Subcutaneous adipose tissue (tissue), 4 donors: ENCODE results near the gene CDK19. TPM values are rescaled to one million over a fixed set of nuclear protein-coding genes. Genes with fewer than 3 reads are reported as not detected.

Experiments used
- total RNA-seq, 4 donors: library from RNA; depleted of rRNA; stranded (reverse); fragments of >200 nt; gene quantifications; one replicate each; pipeline ENCODE4 v1.1.0, GENCODE V29; 2016
- TF ChIP-seq, protein P1 (sequence below): fragments of 450-650 bp; IDR thresholded peaks from one replicate; pipeline ENCODE4 v1.5.1; 2016; ENCODE audit warnings: low read depth, mild to moderate bottlenecking, control low read depth, antibody characterized with exemption, moderate library complexity

The CDK19 gene
- total RNA-seq, 4 donors from 2014 or later = 14.1 to 20.1 (median 16.2) TPM

- TF ChIP-seq, protein P1, sequence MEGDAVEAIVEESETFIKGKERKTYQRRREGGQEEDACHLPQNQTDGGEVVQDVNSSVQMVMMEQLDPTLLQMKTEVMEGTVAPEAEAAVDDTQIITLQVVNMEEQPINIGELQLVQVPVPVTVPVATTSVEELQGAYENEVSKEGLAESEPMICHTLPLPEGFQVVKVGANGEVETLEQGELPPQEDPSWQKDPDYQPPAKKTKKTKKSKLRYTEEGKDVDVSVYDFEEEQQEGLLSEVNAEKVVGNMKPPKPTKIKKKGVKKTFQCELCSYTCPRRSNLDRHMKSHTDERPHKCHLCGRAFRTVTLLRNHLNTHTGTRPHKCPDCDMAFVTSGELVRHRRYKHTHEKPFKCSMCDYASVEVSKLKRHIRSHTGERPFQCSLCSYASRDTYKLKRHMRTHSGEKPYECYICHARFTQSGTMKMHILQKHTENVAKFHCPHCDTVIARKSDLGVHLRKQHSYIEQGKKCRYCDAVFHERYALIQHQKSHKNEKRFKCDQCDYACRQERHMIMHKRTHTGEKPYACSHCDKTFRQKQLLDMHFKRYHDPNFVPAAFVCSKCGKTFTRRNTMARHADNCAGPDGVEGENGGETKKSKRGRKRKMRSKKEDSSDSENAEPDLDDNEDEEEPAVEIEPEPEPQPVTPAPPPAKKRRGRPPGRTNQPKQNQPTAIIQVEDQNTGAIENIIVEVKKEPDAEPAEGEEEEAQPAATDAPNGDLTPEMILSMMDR = no peak
Measured at GRCh38 chr6:110664933-110665332, 150.3 kb downstream of the CDK19 start.

DNA sequence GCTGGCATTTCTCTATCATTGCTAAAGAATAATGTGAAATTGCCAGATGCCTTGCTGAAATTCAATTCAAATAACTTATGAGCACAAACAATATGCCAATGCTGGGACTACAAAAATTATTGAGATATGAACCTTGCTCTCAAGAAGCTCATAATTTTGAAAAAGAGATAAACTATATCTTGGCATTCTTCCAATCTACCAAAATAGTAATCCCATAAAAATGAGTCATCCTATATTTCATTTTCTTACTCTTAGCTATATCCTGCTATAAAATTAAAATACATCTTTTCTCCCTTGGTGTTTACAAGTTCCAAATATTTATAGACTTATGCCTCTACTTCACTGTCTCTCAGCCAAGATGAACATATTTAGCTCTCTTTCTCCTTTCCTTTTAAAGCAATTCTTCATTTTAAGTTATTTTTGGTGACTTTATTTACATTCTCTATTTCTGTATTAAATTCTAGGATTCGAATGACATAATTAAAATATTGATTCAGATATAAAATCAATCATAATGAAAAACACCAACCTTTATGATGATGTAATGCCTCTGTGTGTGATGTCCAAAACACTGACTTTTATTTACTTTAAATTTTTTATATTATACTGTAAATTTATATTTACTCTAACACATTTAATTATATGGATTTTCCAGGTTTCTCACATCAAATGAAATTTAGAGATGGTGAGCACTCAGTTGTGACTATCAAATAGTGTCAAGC lies 152.6 kb downstream of the CDK19 start:
- TF ChIP-seq, protein P1 = no peak

GRCh38 chr6:110661414-110661813 lies 153.9 kb downstream of the CDK19 start:
- TF ChIP-seq, protein P1 = no peak

DNA sequence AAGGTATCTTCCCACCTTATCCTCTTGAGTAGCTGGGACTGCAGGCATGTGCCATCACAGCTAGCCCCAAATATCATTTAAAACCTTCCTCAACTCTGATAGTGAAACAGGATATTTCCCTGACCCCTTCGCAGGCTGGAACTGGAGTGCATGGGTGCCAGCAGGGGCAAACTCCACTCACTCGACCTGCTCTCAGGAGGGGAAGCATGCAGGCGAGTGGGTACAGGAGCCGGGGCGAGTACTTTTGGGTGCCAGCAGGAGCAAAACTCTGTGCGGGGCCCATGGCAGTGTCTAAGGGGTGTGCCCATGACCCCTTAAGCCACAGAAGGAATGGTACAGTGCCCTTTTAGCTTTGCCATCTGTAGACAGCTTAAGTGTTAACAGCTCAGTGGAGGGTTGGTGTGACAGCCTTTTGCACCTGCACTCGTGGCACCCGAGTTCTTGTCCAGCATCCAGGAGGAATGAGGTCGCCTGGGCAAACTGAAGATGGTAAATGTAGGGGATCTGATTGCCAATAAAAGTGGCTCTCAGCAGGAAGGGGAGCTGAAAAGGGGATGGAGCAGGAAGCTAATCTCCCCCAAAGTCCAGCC lies 155.1 kb downstream of the CDK19 start:
- TF ChIP-seq, protein P1 = no peak

DNA sequence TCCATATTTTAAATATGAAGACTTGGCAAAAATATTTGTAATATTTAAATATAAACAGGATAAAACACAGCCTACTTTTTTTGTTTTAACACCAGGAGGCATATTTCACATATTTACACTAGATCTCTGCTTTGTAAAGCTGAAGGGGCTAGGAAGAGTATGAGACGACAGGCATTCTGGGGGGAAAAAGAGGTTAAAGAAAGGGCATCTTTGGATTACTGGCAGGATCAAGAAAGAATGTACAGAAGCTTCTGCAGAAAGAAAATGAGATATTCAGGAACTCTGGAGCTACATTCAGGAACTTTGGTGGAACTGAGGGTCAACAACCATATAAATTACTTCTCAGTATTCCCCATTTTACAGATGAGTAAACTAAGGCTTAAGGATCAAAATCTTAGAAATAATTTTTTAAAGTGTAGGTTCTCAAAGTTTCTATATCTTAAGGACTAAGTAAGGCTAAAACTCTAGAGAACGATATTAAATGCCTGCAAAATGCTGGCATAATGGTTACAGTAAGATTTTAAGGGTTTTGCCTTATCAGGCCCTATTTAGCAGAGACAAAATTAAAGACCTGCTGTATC lies 156.5 kb downstream of the CDK19 start:
- TF ChIP-seq, protein P1 = no peak

DNA sequence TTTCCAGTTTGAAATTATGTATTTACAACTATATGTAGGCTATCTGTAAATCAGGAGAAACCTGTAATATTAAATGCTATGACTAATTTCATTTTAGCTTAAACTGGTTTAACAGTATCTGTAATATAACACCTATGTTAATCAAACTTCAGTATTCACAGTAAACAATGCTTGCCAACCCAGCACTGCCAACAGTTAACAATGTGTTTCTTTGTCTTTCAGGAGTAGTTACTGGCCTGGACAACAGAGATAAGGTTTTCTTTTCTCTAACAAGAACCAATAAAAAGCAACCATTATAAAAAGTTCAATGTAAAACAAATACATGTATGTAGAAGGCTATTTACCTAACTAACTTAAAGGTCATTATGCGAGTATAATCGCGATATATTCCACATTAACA lies 158.8 kb downstream of the CDK19 start:
- TF ChIP-seq, protein P1 = no peak

DNA sequence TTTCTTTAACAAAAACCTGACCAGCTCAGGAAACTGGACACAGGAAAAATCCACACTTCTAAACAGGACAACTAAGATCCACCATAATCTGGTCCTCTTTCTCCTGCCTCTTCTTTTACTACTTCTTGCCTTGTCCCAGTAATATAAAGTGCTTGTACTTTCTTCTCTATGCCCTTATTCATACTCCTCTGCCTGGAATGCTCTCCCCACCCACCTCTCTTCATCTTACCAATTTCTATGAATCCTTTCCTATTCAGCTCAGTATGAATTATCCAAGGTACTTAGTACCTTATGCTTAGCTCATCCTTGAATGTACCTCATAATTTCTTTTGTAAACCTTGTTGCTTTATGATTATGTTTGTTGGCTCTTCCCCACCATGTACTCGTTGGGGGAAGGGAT lies 159.4 kb downstream of the CDK19 start:
- TF ChIP-seq, protein P1 = no peak
